Upper lobe of left lung (tissue), 6 donors: ENCODE measurements around the gene HK3. TPM values are rescaled to one million over a fixed set of nuclear protein-coding genes. Genes with fewer than 3 reads are reported as not detected.

Source experiments
- ATAC-seq, 2 donors: fragments of 200-7000 bp; cut with Tn5 transposase; one replicate each; pipeline ENCODE4 v1.9.1; 2022; ENCODE audit warnings: mild to moderate bottlenecking in 2 of 2, moderate library complexity in 2 of 2; ENCODE audit not compliant: low FRiP score in 2 of 2
- DNase-seq, 2 donors: peaks; one replicate each; pipeline ENCODE4 v3.0.0-alpha.2; 2019 to 2020
- H3K27ac ChIP-seq, 4 donors: fragments of 200-600 bp; sonication (generic); one replicate each; pipeline ENCODE4 v1.5.1; 2016 to 2019
- H3K27me3 ChIP-seq, 4 donors: fragments of 200-600 bp; sonication (generic); one replicate each; pipeline ENCODE4 v1.5.1; 2017 to 2019
- H3K36me3 ChIP-seq, 4 donors: fragments of 200-600 bp; sonication (generic); one replicate each; pipeline ENCODE4 v1.5.1; 2016 to 2019
- H3K4me1 ChIP-seq, 4 donors: fragments of 200-600 bp; sonication (generic); one replicate each; pipeline ENCODE4 v1.5.1; 2018 to 2019
- H3K4me3 ChIP-seq, 4 donors: fragments of 200-600 bp; sonication (generic); one replicate each; pipeline ENCODE4 v1.5.1; 2017 to 2019; ENCODE audit warnings: mild to moderate bottlenecking in 2 of 4, moderate library complexity in 1 of 4
- H3K9me3 ChIP-seq, 4 donors: fragments of 200-600 bp; sonication (generic); one replicate each; pipeline ENCODE4 v1.5.1; 2018 to 2019
- CTCF ChIP-seq, 6 experiments: fragments of 450-650 bp in 4 of 6; fragments of 200-600 bp in 2 of 6; sonication (generic) in 2 of 6; IDR thresholded peaks; one replicate each; pipeline ENCODE4 v1.5.1; 2016 to 2019; ENCODE audit warnings: antibody characterized with exemption in 6 of 6
- EP300 ChIP-seq, 4 donors: sonication (generic); formaldehyde crosslinking; IDR thresholded peaks; one replicate each; pipeline ENCODE4 v1.5.1; 2017; ENCODE audit warnings: antibody characterized with exemption in 4 of 4, control low read depth in 2 of 4
- POLR2A ChIP-seq, 4 donors: fragments of 450-650 bp; IDR thresholded peaks; one replicate each; pipeline ENCODE4 v1.5.1; 2016 to 2017; ENCODE audit warnings: antibody characterized with exemption in 4 of 4, mild to moderate bottlenecking in 2 of 4
- POLR2AphosphoS5 ChIP-seq, 2 donors: sonication (generic); formaldehyde crosslinking; IDR thresholded peaks; one replicate each; pipeline ENCODE4 v1.5.1; 2017; ENCODE audit warnings: antibody characterized with exemption in 2 of 2
- WGBS, 2 donors: methylation state at CpG; one replicate each; pipeline ENCODE4 v1.1.5; 2017 to 2018; 5-methylcytosine and 5-hydroxymethylcytosine counted together
- total RNA-seq, 6 donors: library from RNA; depleted of rRNA in 4 of 6; stranded (reverse); fragments of >200 nt in 4 of 6; gene quantifications; one replicate each; pipeline versions ENCODE4 v1.1.0 to v1.2.1, GENCODE V29; 2016 to 2021
- donor health status: DM: no; HTN: no; CAD: no; lungs with moderate emphysema.
- donor health status: DM: no; HTN: yes; CAD: no; lungs with severe emphysema.

The HK3 gene
- total RNA-seq, 6 donors from 2014 or later, result 16.0 to 106 (median 66.4) TPM

- DNase-seq (no peak), ATAC-seq (no peak)
- Histone ChIP-seq H3K27me3 (no peaks in the 10 kb centered on the region), H3K9me3 (no peaks in the 10 kb centered on the region), H3K4me3 (no peak overlapping the region), H3K36me3 (peaks cover 0 to 12% (median 0%) of the 10 kb centered on the region in 4 donors), H3K4me1 (no peaks in the 10 kb centered on the region), H3K27ac (no peak overlapping the region)
- 88 to 93% methylated on average over 13 to 17 of the region's 17 CpGs for WGBS, 2 donors
- TF ChIP-seq CTCF (IDR thresholded peaks at IDR 0.05) (no peak), EP300 (IDR thresholded peaks at IDR 0.05) (no peak), POLR2A (IDR thresholded peaks at IDR 0.05) (no peak), POLR2AphosphoS5 (IDR thresholded peaks at IDR 0.05) (no peak)
Measured at GRCh38 chr5:176883700-176884570, 15.2 kb downstream of the HK3 start.

GRCh38 chr5:176882567-176882903 lies 16.6 kb downstream of the HK3 start:
- Histone ChIP-seq H3K27me3 (no peaks in the 10 kb centered on the region), H3K9me3 (no peaks in the 10 kb centered on the region), H3K27ac (no peak overlapping the region), H3K4me1 (no peaks in the 10 kb centered on the region), H3K4me3 (no peak overlapping the region), H3K36me3 (peaks cover 0 to 8% (median 0%) of the 10 kb centered on the region in 4 donors)
- ATAC-seq (no peak), DNase-seq (no peak)
- 48 to 57% methylated on average over 6 of the region's 6 CpGs for WGBS, 2 donors
- TF ChIP-seq EP300 (IDR thresholded peaks at IDR 0.05) (no peak), CTCF (IDR thresholded peaks at IDR 0.05) (no peak), POLR2A (IDR thresholded peaks at IDR 0.05) (no peak), POLR2AphosphoS5 (IDR thresholded peaks at IDR 0.05) (no peak)

- DNase-seq, result peak in 1 of 2 donors; percentile 58
- WGBS, 2 donors, result 92 to 95% methylated on average over 22 to 25 of the region's 25 CpGs
Measured at GRCh38 chr5:176881816-176882566, 17.2 kb downstream of the HK3 start.

GRCh38 chr5:176881021-176881749 lies 18.0 kb downstream of the HK3 start:
- TF ChIP-seq EP300 (IDR thresholded peaks at IDR 0.05) (no peak), POLR2A (IDR thresholded peaks at IDR 0.05) (no peak), POLR2AphosphoS5 (IDR thresholded peaks at IDR 0.05) (no peak), CTCF (IDR thresholded peaks at IDR 0.05) (no peak)
- H3K36me3 ChIP-seq, result peaks cover 0 to 8% (median 0%) of the 10 kb centered on the region in 4 donors
- peak in 1 of 2 donors; percentile 69 for DNase-seq

More at GRCh38 chr5:176881816-176882566, 17.2 kb downstream of the HK3 start:
- H3K27ac ChIP-seq, result no peak overlapping the region
- H3K4me1 ChIP-seq, result no peaks in the 10 kb centered on the region
- H3K9me3 ChIP-seq, result no peaks in the 10 kb centered on the region
- no peak overlapping the region for H3K4me3 ChIP-seq
- no peaks in the 10 kb centered on the region for H3K27me3 ChIP-seq
- ATAC-seq, result no peak
- TF ChIP-seq EP300 (IDR thresholded peaks at IDR 0.05), result no peak
- TF ChIP-seq CTCF (IDR thresholded peaks at IDR 0.05), result no peak
- no peak for TF ChIP-seq POLR2AphosphoS5 (IDR thresholded peaks at IDR 0.05)
- no peak for TF ChIP-seq POLR2A (IDR thresholded peaks at IDR 0.05)
- peaks cover 0 to 8% (median 0%) of the 10 kb centered on the region in 4 donors for H3K36me3 ChIP-seq

More at GRCh38 chr5:176881021-176881749, 18.0 kb downstream of the HK3 start:
- Histone ChIP-seq H3K27me3 (peaks cover 0 to under 1% (median 0%) of the 10 kb centered on the region in 4 donors), H3K27ac (no peak overlapping the region), H3K4me3 (no peak overlapping the region), H3K4me1 (no peaks in the 10 kb centered on the region), H3K9me3 (no peaks in the 10 kb centered on the region)
- no peak for ATAC-seq
- WGBS, 2 donors, result 93 to 96% methylated on average over 11 to 28 of the region's 28 CpGs
